HUDEP-2 (cell line): ENCODE measurements around the gene TIMM29.
A peak's percentile ranks its signal among the peaks of the same experiment; 100 is the strongest.
"Not testable (repeated sequence)": the region's sequence is repeated elsewhere in the genome, so short reads cannot be mapped to it uniquely, and the experiment has no call there.

Experiments used
- DNase-seq, 76 experiments: peaks; one replicate each; lab custom pipeline; 2025; ENCODE audit not compliant: unreplicated experiment in 76 of 76; lab: John Stamatoyannopoulos, UW

The TIMM29 gene

DNA sequence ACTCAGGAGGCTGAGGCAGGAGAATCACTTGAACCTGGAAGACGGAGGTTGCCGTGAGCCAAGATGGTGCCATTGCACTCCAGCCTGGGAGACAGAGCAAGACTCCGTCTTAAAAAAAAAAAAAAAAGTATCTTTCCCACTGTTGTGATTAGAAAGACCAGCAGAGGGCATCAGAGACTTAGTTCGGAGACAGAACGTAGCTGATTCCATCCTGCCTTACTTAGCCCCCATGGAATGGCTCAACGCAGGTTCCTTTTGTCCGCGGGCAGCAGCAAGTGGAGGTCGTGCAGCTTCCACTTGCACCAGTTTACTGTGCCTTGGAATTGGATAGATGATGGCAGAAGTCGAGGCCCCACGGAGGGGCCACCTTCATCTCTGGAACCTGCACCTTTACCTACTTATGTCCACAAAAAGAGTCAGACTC, 8.1 kb downstream of the TIMM29 start:
- peak in 53 of 76 experiments; percentile 11 to 83 (median 58) for DNase-seq

DNA sequence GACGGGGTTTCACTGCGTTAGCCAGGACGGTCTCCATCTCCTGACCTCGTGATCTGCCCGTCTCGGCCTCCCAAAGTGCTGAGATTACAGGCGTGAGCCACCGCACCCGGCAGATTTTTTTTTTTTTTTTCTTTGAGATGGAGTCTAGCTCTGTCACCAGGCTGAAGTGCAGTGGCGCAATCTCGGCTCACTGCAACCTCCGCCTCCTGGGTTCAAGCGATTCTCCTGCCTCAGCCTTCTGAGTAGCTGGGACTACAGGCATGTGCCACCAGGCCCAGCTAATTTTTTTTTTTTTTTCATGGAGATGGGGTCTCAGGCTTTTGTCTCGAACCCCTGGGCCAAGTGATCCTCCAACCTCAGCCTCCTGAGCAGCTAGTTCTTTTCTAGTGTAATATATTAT, 13.0 kb downstream of the TIMM29 start:
- not testable (repeated sequence) for DNase-seq

DNA sequence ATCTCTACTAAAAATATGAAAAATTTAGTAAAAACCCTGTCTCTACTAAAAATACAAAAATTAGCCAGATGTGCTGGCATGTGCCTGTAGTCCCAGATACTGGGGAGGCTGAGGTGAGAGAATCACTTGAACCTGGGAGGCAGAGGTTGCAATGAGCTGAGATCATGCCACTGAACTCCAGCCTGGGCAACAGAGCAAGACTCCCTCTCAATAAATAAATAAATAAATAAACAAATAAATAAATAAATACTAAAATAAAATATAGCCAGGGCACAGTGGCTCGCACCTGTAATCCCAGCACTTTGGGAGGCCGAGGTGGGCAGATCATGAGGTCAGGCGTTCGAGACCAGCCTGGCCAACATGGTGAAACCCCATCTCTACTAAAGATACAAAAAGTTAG, 14.8 kb downstream of the TIMM29 start:
- not testable (repeated sequence) for DNase-seq

DNA sequence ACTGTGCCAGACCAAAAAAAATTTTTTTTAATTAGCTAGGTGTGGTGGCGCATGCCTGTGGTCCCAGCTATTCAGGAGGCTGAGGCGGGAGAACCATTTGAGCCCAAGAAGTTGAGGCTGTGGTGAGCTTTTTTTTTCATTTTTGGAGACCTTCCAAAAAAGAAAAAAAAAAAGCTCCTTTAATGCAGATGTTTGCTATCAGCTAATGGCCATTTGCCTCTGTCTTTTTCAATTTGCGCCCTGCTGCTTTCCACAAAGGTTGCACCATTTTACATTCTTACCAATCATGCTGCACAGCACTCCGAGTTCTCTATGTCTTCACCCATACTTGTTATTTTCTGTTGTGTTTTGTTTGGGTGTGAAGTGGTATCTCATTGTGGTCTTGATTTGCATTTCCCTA, 16.7 kb downstream of the TIMM29 start:
- DNase-seq = peak in 1 of 76 experiments; percentile 15

DNA sequence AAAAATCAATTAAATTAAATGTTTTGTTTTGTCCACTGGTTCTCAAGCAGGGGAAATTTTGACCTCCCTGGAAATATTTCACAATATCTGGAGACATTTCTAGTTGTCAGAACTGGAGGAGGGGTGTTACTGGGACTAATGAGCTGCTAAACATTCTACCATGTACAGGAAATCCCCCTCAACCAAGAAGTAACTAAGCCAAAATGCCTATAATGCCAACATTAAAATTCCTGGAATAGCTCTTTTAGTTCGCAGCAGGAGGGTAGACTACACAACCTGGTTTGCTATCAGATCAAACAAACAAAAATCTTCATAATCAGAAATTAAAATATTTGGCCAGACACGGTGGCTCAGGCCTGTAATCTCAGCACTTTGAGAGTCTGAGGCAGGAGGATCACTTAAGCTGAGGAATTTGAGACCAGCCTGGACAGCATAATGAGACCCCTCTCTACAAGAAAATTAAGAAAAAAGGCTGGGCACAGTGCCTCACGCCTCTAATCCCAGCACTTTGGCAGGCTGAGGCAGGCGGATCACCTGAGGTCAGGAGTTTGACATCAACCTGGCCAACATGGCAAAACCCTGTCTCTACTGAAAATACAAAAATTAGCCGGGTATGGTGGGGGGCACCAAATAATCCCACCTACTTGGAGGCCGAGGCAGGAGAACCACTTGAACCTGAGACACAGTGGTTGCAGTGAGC, 18.5 kb downstream of the TIMM29 start:
- DNase-seq = no peak

DNA sequence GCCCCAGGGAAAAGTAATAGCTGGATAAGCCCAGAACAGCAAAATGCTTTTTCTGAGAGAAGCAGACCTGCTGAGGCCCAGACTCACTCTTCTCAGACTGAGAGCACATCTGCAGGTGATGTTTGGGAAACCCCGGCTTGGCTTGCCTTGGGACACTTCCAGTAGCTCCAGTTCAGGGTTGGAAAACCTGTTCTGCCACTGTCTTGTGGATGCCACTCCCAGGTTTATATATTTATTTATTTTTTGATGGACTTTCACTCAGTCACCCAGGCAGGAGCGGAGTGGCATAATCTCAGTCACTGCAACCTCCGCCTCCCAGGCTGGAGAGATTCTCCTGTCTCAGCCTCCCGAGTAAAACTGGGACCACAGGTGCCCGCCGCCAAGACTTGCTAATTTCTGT, 24.2 kb downstream of the TIMM29 start:
- no peak for DNase-seq

DNA sequence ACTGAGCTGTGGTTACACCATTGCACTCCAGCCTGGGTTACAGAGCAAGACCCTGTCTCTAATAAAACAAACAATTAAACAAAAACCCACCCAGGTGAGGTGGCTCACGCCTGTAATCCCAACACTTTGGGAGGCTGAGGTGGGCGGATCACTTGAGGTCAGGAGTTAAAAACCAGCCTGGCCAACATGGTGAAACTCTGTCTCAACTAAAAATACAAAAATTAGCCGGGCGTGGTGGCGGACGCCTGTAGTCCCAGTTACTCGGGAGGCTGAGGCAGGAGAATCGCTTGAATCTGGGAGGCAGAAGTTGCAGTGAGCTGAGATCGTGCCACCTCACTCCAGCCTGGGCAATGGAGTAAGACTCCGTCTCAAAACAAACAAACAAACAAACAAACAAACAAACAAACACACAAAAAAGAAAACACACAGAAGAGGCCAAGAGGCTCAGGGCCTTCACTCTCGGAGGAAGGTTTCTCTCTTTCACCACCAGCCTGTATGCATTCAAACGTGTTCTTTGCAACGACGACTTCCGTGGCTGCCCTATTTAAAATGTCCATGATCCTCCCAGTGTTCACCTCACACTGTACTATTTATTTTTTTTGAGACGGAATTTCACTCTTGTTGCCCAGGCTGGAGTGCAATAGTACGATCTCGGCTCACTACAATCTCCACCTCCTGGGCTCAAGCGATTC, 30.8 kb downstream of the TIMM29 start:
- not testable (repeated sequence) for DNase-seq

DNA sequence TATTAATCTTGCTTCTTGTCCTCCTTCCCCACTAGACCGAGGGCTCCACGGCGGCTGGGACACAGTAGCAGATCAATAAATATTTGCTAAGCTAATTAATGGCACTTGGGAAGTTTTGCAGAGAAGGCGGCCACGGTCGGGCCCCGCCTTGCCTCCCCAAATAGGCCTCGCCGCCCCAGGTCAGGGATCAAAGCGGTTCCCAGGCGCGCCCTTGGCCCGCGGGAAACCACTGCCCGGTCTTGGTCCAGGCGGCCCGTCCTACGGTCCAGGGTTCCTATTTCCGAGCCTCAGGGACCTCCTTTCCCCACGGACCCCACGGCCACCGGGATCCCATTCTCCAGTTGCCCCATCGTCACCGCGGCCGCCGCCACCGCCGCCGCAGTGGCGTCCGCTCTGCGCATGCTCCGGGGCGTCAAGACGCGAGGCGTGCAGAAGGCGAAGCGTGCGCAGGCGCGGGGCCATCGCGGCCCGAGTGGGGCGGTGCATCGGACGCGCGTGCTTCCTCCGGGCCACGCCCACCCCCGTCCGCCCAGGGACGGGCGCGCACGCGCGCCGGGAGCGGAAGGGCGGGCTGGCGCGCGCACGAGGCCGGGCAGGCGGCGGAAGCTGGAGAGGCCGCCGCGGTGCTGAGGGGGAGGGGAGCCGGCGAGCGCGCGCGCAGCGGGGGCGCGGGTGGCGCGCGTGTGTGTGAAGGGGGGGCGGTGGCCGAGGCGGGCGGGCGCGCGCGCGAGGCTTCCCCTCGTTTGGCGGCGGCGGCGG, 31.9 kb downstream of the TIMM29 start, which contains the start of gene SMARCA4:
TSS of gene SMARCA4 (plus strand) at position 717 of the 759 bp plus-strand sequence. CDS start 23,122 bp downstream, outside the sequence.
- DNase-seq = peak; percentile 31 to 100 (median 98)

DNA sequence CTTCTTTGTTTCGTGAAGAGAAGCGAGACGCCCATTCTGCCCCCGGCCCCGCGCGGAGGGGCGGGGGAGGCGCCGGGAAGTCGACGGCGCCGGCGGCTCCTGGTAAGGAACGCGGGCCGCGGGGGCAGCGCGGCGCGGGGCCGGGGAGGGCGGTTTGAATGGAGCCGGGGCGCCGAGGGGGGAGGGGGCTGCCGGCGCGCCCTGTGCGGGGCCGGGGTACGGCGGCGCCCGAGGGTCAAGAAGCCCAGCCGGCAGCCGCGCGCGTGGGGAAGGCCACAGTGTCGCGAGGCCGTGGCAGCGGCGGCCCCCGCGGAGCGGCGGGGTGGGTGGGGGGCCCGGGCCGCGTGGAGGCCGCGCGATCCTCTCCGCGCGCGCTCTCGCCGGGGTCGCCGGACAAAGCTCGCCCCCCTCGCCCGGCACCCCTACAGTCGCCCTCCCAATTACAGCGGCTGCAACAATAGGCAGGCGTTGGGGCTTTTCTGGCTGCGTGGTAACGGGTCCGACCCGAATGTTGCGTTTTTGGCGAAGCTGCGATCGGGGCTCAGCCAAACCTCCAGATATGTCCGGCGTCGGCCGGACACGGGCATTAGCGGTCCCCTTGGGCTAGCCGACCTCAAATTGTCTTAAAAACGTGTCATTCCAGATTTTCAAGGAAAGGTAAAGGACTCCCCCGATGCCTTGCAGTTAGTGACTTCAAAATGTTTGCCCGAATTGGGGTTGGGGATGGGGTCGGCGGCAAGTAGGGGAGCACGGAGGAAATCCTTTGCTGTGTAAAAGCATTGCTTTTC, 32.7 kb downstream of the TIMM29 start:
- DNase-seq = peak in 17 of 76 experiments; percentile 13 to 64 (median 44)

DNA sequence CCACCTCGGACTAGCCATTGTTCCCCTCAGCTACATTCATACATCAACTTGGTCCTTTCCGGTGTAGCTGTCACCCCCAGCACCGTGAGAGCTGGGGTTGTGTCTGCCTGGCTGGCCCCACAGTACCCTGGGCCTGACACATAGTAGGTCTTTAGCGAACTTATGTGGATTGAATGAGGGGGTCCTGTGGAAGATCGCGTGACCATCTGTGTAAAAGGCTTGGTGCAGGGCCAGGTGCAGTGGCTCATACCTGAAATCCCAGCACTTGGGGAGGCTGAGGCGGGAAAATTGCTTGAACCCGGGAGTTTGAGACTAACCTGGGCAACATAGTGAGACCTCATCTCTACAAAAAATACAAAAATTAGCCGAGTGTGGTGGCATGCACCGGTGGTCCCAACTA, 34.3 kb downstream of the TIMM29 start:
- DNase-seq = no peak

DNA sequence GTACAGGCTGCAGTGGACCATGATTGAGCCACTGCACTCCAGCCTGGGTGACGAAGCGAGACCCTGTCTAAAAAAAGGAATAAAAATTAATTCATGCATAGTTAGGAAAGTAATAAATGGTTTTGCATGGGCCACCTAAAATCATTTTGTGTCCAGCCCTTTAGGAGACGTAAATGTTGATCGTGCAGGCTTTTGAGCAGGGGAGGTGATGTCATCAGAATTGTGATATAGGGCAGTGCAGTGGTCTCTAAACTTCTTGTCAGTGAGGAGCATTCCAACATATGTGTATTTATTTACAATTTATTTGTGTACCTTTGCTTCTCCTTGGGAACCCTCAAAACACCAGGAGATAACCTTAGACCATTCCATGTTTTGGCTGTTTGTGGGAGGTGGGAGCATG, 35.3 kb downstream of the TIMM29 start:
- no peak for DNase-seq

DNA sequence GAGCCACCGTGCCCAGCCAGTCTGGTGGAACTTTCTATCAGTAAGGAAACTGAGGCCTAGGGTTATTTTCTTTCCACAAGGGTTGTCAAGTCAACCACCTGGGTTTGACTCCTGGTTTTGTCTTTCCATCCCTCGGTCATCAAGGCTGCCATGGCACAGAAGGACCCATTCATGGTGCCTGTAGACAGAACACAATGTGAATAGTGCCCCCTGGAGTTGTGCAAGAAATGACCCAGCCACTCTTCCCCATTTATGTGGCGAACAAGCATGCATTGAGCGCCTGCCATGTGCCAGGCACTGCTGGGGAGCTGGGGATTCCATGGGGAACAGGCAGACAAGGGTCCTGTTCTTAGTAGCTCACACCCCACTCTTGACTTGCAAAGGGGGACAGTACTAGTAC, 36.3 kb downstream of the TIMM29 start:
- DNase-seq = no peak

DNA sequence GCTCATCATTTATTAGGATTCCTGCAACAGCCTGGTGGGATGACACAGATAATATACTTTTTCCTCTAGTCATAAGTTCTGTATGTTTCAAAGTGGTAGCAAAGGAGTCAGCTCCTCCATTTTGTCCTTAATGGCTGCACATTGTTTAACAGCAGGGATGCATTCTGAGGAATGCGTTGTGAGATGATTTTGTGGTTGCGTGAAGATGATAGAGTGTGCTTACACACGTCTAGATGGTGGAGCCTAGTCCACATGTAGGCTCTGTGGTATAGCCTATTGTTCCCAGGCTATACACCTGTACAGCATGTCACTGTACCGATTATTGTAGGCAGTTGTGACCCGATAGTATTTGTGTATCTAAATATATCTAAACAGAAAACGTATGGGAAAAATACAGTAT, 36.8 kb downstream of the TIMM29 start:
- DNase-seq = no peak

DNA sequence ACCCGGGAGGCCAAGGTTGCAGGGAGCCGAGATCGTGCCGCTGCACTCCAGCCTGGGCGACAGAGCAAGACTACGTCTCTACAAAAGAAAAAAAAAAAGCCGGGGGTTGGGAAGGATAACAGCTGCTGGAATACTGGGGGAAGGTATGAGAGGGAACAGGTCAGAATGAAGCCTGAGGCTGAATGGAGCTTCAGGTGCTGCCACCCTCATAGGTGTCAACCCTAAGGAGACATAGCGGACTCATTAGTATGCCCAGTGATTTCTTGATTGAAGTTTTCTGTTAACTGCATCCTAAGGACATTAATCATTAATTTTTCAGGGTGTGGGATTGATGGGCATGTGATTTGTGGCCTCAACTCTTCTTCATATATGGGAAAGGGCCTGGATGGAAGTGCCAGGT, 38.2 kb downstream of the TIMM29 start:
- no peak for DNase-seq

DNA sequence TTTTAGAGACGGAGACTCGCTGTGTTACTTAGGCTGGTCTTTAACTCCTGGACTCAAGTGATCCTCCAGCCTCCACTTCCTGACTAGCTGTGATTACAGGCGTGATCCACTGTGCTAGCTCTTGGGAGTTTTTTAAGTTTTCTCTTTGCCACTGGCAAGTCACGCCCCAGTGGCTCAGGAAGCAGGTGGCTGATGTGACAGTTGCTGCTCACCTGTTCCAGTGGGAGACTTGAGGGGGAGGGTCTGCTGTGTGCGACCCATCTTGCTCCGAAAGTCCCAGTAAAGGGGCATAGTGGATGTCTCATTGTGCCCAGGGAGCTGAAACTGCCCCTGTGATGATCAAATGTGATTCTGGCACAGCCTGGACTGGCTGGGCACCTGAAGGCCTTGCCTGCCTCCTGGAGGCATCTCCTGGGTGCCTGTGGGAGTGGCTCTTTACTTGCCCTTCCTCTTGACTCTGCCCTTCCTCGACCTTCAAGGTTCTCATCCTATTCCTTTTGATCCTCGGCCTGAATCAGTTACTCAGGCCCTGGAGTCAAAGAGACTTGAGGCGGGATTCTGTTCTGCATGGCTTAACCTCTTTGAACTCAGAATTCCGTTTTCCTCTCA, 40.0 kb downstream of the TIMM29 start:
- DNase-seq = no peak

DNA sequence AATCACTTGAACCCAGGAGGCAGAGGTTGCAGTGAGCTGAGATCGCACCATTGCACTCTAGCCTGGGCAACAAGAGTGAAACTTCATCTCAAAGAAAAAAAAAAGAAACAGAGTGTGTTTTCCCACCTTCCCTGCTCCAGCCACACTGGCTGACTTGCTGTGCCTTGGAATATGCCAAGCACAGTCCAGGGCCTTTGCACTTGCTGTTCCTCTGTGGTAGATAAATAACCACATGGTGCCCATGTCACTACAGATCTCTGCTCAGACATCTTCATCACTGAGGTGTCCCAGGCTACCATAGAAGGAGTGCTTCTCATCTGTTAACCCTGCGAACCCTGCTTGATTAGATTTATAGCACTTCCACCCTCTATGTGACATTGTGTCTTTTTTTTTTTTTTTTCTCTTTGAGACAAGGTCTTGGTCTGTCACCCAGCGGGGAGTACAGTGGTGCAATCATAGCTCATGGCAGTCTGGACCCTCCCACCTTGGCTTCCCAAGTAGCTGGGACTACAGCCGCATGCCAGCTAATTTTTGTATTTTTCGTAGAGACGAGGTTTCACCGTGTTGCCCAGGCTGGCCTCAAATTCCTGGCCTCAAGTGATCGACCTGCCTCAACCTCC, 42.6 kb downstream of the TIMM29 start:
- no peak for DNase-seq

DNA sequence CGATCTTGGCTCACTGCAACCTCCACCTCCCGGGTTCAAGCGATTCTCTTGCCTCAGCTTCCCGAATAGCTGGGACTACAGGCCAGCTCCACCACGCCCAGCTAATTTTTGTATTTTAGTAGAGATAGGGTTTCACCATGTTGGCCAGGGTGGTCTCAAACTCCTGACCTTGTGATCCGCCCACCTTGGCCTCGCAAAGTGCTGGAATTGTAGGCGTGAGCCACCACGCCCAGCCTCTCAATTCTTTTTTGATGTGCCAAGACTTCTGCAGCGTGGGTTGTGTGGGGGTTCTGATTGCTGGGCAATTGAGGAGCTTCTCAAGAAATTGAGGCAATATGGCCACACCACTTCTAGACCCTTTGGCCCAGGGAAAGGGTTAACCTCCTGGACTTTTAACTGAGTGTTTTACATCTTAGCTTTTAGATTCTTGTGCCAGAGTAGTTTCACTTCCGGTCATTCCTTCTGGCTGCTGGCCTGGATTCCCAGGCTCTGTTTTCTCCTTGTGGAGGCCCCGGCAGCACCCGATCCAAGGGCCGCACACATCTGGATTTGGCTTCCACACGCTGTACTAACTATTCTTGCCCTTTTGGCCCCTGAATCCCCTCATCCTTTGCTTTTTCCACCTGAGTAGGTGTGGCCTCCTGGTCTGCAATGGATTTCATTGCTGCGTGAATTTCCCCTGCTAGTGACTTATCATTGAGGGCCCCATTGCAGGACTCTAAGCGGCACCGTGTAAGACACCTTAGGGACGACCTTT, 46.9 kb downstream of the TIMM29 start:
- no peak for DNase-seq

DNA sequence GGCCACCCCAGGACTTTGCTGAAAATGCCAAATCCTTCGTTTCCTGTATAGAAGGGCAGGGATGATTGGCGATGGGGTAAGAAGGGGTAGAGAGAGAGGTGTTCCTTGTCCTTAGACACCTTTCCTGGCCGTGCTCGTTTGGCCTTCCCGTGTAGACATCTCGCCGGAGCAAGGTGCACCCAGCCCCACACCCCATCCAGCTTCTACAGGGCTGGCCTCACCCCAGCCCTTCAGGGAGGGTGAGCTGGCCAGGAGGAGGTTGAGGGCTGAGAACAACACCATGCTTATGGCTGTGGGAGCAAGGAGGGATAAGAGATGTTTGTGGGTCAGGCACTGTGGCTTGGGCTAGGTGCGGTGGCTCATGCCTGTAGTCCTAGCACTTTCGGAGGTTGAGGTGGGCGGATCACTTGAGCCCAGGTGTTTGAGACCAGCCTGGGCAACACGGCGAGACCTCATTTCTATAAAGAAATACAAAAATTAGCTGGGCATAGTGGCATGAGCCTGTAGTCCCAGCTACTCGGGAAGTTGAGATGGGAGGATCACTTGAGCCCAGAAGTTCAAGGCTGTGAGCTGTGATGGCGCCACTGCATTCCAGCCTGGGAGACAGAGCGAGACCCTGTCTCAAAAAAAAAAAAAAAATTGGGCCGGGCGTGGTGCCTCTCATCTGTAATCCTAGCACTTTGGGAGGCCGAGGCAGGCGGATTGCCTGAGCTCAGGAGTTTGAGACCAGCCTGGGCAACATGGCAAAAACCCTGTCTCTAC, 47.7 kb downstream of the TIMM29 start:
- no peak for DNase-seq
